GM10266 (cell line): ENCODE data around the gene PABPN1.
"Not testable (repeated sequence)": the region's sequence is repeated elsewhere in the genome, so short reads cannot be mapped to it uniquely, and the experiment has no call there.

Source experiments
- DNase-seq: peaks from one replicate; pipeline ENCODE4 v3.0.0; 2012; ENCODE audit errors: extremely low spot score
- CTCF ChIP-seq: IDR thresholded peaks from 2 replicates; pipeline ENCODE4 v1.5.1; 2012; ENCODE audit warnings: mild to moderate bottlenecking, low read depth; ENCODE audit not compliant: control insufficient read depth, insufficient read depth; ENCODE audit errors: missing control alignments

The PABPN1 gene, protein sequence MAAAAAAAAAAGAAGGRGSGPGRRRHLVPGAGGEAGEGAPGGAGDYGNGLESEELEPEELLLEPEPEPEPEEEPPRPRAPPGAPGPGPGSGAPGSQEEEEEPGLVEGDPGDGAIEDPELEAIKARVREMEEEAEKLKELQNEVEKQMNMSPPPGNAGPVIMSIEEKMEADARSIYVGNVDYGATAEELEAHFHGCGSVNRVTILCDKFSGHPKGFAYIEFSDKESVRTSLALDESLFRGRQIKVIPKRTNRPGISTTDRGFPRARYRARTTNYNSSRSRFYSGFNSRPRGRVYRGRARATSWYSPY

DNA sequence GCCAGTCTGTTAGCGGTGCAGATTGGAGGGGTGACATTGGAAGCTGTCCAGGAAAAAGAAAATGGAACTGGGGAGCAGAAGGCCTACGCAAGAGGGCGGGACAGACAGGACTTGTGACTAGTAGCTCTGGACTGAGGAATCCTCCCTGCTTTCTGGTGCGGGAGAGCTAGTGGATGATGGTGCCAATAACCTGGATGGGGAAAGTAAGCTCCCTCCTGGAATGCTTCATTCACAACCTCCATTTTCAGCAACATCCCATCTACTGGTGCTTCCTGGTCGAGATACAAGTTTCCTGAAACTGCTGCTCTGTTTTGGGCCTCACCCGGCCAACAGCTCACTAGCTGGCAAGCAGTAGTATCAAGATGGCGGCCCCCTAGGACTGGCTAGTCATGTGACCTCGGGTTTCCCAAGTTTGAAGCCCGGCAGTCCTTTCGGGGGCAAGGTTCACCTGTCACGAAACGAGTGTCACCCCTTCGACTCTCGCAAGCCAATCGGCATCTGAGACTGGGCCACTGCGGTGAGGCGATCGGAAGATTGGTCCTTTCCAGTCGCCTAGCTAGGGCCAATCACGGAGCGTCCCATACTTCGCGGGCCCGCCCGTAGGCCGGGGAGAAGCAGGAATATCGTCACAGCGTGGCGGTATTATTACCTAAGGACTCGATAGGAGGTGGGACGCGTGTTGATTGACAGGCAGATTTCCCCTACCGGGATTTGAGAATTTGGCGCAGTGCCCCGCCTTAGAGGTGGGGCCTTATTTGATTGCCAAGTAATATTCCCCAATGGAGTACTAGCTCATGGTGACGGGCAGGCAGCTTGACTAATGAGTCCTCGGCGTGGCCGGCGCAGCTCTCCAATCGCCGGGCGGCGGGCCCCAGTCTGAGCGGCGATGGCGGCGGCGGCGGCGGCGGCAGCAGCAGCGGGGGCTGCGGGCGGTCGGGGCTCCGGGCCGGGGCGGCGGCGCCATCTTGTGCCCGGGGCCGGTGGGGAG, at the start of gene PABPN1:
TSS of gene PABPN1 (plus strand) at position 874 of the 988 bp plus-strand sequence. CDS start at position 887, 13 bp downstream.
- DNase-seq, result peak; percentile 98
- TF ChIP-seq CTCF, result no peak

- TF ChIP-seq CTCF, result no peak
- DNase-seq, result no peak
Measured at GRCh38 chr14:23275412-23275811, 45.8 kb upstream of the PABPN1 start.

DNA sequence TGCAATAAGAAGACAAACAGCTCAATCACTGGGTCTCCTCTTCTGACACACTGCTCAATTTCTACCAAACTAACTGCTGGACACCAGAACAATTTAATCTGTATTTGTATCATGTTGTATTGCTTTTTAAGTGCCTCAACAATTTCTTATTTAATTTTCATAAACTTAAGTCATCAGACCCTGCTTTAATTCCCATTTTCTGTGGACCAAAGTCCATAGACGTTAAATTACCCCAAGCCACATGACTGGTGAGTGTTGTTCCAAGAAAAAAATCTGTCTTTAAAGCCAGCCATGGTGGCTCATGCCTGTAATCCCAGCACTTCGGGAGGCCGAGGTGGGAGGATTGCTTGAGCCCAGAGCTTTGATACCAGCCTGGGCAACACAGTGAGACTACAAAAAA, 44.1 kb upstream of the PABPN1 start:
- no peak for DNase-seq
- TF ChIP-seq CTCF, result no peak

DNA sequence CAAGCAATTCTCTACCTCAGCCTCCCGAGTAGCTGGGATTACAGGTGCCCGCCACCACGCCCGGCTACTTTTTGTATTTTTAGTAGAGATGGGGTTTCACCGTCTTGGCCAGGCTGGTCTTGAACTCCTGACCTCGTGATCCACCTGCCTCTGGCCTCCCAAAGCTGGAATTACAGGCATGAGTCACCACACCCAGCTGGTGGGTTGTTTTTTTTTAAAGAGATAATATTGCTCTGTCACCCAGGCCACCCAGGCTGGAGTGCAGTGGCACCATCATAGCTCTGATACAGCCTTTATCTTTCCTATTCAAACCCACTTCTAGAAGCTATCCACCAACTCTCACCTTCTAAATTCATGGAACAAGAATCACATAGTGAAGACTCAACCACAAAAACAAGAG, 43.3 kb upstream of the PABPN1 start:
- DNase-seq, result not testable (repeated sequence)

DNA sequence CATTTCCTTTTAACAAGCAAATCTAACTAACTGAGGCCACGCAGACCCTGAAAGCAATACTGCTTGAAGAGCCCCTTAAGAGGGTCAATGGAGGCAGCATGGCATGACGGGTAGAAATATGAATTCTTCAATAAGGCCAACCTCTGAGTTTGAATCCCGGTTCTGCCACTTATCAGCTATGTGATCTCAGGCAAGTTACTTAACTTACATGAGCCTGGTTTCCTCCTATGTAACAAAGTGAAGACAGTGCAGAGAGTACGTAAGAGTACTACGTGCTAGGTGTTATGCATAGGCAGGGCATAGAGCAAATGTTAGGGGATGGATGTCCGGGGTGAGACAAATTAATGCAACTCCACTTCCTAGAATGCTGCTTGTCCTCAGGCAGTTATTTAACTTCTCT, 40.0 kb upstream of the PABPN1 start:
- DNase-seq, result no peak
- no peak for TF ChIP-seq CTCF

GRCh38 chr14:23284654-23285529, 36.4 kb upstream of the PABPN1 start:
- no peak for TF ChIP-seq CTCF
- peak; percentile 66 for DNase-seq

- DNase-seq, result peak; percentile 39
- no peak for TF ChIP-seq CTCF
Measured at GRCh38 chr14:23285530-23286019, 35.7 kb upstream of the PABPN1 start.
